RCC 7860 (cell line): ENCODE measurements around the gene ID4.

Experiments
- DNase-seq: peaks from one replicate; pipeline ENCODE4 v3.0.0-alpha.2; 2015; ENCODE audit warnings: low spot score
- FAIRE-seq: peaks from 2 replicates; lab custom pipeline; 2012; peaks lifted over from hg19 to GRCh38; lab: Jason Lieb, UNC

The ID4 gene

GRCh38 chr6:19836799-19837510 is at the start of gene ID4:
TSS of gene ID4 (plus strand) at chr6:19837370. CDS start at chr6:19837755, 385 bp downstream.
- FAIRE-seq (no peak), DNase-seq (no peak)

GRCh38 chr6:19788686-19789085 is 48.5 kb upstream of the ID4 start:
- DNase-seq = no peak
- no peak for FAIRE-seq

DNA sequence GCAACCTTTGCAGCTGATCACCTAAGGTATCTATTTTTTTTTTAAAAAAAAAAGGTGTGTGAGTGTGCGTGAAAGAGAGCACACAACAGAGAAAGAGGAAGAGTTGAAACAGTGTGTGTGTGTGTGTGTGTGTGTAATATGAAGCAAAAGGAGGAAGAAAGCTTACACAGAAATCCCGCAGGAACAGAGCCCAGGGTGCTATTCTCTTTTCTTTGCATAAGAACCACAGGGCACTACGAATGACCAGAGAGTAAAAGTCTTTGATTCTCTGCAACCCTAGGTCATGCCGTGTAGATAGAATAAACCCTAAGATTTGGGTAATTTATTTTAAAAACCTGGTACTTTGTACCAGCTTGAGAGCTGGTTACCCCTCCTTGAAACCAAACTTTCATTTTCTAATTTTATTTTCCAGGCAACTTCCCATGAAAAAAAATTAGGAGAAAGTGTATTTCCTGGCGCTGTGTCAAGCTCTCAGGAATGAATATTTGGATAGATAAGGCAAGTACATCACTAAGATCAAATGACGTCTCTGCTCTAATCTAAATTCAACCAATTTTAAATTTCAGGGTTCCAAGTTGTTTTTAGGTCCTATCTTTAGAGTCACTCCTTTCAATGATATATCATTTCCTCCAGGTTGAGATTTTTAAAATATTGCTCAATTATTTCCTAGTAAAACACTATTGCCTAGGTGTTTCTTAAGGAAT is 47.9 kb upstream of the ID4 start:
- no peak for FAIRE-seq
- DNase-seq = no peak

DNA sequence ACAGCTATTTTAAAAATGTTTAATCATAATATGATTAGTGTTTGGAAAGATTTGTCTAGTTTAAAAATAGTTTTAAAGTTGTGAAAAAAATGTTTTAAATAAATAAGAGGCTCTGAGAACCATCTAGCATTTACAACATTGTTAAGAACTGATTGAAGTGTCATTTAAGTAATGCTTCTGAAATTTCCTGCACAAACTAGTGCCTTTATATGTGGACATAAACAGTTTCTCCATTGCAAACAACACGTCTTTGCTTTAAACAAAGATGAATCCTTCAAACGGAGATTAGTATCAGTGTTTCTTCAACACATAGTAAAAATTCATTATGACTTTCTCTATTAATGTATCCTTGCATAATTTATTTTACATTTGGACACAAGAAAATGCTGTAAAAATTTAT is 45.9 kb upstream of the ID4 start:
- FAIRE-seq (no peak), DNase-seq (no peak)

DNA sequence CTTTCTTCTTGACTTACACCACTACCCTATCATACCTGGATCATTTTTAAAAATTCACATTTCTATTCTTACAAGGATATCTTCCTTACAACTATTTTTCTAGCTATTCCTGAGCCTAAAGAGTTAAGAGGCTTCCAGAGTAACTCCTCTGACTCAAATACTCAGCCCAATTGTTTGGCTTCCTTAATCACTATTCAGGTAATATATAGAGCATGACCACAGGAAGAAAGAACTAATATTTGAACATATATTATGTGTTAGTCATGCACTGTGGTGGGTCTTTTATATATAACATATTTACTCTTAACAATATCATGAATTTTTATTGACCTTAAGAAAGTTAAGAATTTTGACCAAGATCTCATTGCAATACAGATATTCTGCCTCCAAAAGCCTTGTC is 42.0 kb upstream of the ID4 start:
- DNase-seq (peak; percentile 31), FAIRE-seq (peak; percentile 81)

GRCh38 chr6:19796452-19796851 is 40.7 kb upstream of the ID4 start:
- DNase-seq = no peak
- no peak for FAIRE-seq

GRCh38 chr6:19798362-19798761 is 38.8 kb upstream of the ID4 start:
- FAIRE-seq (no peak), DNase-seq (no peak)

- DNase-seq (no peak), FAIRE-seq (no peak)
These were observed 34.5 kb upstream of the ID4 start for GRCh38 chr6:19802656-19803055.

DNA sequence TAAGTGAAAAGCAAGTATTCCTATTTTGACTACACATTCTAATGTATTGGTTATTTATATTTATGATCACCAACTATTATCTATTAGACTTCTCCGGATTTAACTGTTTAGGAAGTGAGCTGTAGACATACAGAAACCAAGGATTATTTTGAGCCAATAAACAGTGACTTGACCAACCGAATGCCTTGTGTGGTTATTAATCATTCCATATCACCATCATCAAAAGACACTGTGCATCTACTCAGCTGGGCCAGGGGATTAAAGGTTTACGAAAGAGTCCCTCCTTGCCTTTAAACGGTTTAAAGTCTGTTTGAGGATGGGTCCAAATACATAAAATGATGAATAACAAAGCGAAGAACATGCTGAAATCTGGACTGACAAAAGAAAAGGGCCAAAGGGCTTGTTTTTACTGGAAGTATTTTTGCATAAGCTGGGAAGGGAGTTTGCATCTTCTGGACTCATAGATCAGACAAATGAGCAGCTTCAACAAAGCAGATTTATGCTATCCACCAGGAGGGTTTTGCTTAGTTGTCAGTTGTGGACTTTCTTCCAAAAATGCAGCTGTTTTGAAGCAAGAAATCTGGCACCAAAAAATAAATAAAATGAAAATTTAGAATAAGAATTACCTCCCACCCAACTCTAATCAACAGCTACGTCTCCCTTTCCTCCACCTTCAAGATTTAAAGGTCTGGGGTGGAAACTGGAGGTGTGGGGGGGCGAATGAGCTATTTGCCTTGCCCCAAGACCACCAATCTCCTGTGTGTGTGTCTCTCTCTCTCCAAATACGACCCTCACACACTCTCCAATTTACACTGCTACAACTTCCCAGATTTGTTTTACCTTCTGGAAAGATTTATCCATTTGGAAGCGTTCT is 33.6 kb upstream of the ID4 start:
- FAIRE-seq = peak; percentile 49
- peak; percentile 36 for DNase-seq

GRCh38 chr6:19804205-19805128 is 32.7 kb upstream of the ID4 start:
- DNase-seq (peak; percentile 92), FAIRE-seq (no peak)

GRCh38 chr6:19805129-19805481 is 32.1 kb upstream of the ID4 start:
- FAIRE-seq (no peak), DNase-seq (no peak)

DNA sequence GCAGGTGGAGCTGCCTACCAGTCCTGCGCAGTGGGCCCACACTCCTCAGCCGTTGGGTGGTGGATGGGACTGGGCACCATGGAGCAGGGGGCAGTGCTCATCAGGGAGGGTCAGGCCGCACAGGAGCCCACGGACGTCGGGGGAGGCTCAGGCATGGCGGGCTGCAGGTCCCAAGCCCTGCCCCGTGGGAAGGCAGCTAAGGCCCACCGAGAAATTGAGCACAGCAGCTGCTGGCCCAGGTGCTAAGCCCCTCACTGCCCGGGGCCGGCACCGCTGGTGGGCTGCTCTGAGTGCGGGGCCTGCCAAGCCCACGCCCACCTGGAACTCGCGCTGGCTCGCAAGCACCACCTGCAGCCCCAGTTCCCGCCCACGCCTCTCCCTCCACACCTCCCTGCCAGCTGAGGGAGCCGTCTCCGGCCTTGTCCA is 30.2 kb upstream of the ID4 start:
- FAIRE-seq (no peak), DNase-seq (no peak)

GRCh38 chr6:19811397-19812079 is 25.6 kb upstream of the ID4 start:
- no peak for FAIRE-seq
- DNase-seq = no peak

GRCh38 chr6:19812512-19813119 is 24.6 kb upstream of the ID4 start:
- DNase-seq = peak; percentile 21
- FAIRE-seq = peak; percentile 46

DNA sequence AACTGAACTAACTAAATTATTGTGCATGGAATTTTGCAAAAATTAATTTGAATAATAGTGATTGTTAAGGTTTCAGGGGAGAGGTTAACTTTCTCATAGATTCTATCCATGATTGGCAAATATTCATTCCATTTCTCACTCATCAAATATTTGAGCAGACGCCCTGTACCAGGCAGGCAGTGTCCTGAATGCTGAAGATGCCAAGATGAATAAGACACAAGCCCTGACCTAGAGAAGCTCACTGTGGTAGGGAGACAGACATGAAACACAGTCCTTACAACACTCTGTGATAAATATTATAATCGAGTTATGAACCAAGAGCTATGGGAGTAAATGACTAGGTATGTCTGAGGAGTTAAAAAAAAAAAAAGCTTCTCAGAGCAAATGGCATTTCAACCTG is 18.4 kb upstream of the ID4 start:
- FAIRE-seq (no peak), DNase-seq (no peak)

DNA sequence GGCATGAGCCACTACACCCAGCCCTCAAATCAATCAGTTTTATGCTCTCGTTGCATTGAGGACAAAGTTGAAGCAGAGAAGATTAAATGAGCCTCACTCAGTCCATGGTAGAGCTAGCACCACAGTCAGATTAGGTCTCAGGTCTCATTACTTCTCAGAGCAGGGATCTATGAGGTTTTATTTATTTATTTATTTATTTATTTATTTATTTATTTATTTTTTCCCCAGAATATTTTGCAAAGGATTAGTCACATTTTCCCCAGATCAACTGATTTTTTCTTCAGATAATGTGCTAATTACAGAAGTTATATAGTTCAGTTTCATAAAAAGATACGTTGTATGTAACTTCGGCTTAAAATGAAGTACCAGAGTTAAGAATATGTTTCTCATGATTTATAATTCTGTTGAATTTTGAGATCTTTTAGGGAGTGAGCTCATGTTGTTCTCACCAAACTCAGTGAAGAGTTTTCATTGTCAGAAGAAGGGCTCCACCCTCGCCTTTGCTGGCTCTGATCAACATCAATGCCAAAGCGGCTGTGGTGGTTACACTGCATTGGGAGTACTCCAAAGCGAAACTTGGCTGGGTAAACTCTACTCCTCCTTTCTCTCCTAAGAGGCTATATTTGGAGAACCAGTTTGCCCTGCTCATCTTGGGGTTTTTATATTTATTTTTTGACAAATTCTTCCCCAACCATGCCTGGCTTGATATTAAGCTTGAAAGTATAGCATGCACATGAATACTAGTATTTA is 12.9 kb upstream of the ID4 start:
- DNase-seq (no peak), FAIRE-seq (no peak)

- DNase-seq (no peak), FAIRE-seq (no peak)
These were observed 9.9 kb upstream of the ID4 start for GRCh38 chr6:19827247-19827646.

DNA sequence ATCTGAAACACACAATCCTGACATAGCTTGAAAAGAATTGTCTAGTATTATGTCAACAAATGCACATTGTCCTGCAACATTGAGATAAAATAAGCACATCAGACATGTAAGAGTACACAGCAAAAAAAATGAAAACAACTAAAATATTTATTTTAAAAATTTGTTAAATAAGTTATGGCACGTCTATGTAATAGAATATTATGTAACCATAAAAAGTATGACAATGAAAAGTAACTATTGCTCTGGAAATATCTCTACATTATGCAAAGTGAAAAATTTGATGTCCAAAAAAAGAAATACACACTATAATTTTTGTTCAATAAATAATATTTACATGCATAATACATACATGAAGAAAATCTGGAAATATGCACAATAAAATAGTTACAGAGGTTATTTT is 9.3 kb upstream of the ID4 start:
- DNase-seq (no peak), FAIRE-seq (no peak)

DNA sequence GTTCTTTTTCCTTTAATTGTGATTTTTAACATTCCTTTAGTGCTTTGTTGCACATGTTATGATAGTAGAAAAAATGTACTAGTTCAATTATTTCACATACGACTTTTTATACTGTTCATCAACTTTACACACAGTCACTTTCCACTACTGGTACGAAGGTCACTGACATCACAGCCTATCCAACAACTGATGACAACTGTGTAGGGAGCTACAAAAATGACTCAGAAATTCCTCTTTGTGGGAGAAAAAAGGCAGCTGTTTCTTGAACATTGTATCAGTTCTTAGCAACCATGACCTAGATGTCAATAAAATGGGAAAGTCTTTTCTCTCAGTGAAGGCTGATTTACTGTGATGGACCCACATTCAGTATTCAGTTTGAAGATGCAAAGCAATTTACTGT is 7.0 kb upstream of the ID4 start:
- DNase-seq = peak; percentile 83
- peak; percentile 88 for FAIRE-seq
